ENCODE measurements around the gene COPG2. TPM values are rescaled to one million over a fixed set of nuclear protein-coding genes. Genes with fewer than 3 reads are reported as not detected.

Gene COPG2
- polyA plus RNA-seq, 1 donor, result 44.5 TPM

- no peak for DNase-seq
These were observed 196.6 kb downstream of the COPG2 start for GRCh38 chr7:130471974-130472373.

GRCh38 chr7:130468612-130469011, 199.9 kb downstream of the COPG2 start:
- no peak for DNase-seq

- no peak for DNase-seq
These were observed 204.8 kb downstream of the COPG2 start for GRCh38 chr7:130463553-130464434.

GRCh38 chr7:130461272-130461671, 207.3 kb downstream of the COPG2 start:
- DNase-seq, result no peak

- no peak for DNase-seq
These were observed 210.3 kb downstream of the COPG2 start for GRCh38 chr7:130458257-130458656.

Other genes starting within 250 kb of the COPG2 start
- gene CEP41, start 227.7 kb downstream of the COPG2 start, polyA plus RNA-seq (ENCODE audit: insufficient read length), result 16.6 TPM
- gene MEST, start 176.7 kb downstream of the COPG2 start, polyA plus RNA-seq (ENCODE audit: insufficient read length), result 724 TPM
- gene TSGA13, start 17.8 kb upstream of the COPG2 start, polyA plus RNA-seq (ENCODE audit: insufficient read length), result not detected
- gene KLF14, start 65.5 kb upstream of the COPG2 start, polyA plus RNA-seq (ENCODE audit: insufficient read length), result 1.5 TPM

All from hindlimb muscle (tissue), 1 donor.